Fibroblast of peridontal ligament (primary cell): ENCODE results near the gene IL11RA.
A peak's percentile ranks its signal among the peaks of the same experiment; 100 is the strongest.
"Not testable (repeated sequence)": the region's sequence is repeated elsewhere in the genome, so short reads cannot be mapped to it uniquely, and the experiment has no call there.

Source experiments
- DNase-seq: peaks from one replicate; pipeline ENCODE4 v3.0.0-alpha.2; 2010; ENCODE audit errors: extremely low read depth

IL11RA gene

DNA sequence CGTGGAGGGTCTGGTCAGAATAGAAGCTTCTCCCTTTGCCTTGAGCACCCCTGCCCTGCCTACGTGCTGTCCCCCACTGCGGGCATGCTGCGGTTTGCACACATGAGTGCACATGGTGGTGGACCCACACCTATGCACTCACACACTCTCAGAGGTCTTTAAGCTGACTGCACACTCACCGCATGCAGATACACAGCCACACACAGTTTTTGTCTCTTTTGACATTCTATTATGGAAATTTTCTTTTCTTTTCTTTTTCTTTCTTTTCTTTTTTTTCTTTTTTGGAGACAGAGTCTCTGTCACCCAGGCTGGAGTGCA lies 22.5 kb upstream of the IL11RA start:
- no peak for DNase-seq

DNA sequence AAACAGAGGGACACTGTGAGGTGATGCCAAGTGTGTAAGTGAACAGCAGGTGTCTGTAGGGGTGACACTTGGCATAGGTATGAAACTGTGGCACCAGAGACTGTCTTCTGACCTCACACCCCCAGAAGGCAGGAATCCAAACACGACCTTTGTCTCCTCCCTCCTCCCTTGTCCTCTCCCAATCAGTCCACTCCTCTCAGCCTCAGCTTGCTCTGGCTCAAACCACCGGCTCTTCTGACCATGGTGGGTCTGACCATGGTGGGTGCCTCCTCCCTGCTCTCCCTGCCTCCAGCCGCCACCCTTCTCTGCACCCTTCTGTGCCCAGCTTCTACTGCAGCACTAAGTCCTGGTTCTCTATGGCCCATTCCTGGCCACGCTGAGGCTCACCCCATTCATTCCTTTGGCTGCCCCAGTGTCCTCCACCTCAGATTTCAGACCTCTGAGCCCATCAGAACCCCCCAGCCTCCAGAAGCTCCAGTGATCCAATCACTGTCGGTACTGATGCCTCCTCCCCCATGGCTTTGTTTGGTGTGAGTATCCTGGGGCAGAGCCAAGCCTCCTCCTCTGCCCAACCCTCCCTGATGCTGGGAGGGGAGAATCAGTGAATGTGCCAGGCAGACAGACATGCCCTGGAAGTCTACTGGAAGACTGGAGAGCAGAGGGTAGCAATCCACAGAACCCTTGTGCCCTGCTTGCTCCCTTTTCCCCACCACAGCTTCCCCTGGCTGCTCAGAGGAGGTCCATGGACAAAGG lies 21.4 kb upstream of the IL11RA start:
- no peak for DNase-seq

DNA sequence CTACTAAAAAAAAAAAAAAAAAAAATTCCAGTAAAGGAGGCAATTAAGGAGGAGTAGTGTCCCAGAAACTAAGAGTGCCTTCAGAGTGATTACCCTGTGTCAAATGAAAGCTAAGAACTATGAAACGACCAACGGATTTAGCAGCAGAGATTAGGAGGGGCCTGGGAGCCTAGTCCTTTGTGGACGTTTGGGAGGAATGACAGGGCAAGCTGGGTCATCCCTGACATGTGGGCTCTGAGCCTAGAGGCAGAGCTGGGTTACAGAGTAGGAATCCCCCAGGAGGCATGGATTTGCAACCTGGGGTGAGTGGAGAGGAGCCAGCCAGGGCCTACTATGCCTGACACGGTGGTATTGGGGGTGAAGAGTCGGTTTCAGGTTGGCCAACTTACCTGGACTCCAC lies 18.8 kb upstream of the IL11RA start:
- no peak for DNase-seq

DNA sequence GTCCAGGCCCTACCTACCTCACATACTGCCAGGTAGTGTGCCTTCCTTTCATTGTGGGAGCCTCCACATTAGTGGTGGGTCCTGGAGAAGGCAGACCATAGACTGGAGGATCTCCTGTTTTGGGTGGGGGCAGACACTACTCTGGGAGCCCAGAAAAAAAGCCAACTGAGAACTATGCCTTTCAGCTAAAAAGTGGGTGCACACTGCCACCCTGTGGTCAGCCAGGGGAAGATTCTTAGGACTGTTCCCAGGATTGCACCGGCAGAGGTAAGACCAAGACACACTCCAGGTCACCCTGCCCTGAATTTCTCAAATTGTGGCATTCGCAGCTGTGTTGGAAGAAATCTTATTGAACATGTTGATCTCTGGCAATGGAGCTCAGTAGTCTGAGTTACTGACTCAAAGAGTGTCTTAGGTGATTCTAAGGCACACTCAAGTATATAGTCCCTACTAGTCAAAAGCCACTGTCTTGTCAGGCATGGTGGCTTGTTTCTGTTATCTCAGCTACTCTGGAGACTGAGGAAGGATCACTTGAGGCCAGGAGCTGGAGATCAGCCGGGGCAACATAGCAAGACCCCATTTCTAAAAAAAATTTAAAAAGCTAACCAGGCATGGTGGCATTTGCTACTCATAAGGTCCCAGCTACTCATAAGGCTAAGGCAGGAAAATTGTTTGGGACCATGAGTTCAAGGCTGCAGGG lies 18.0 kb upstream of the IL11RA start:
- DNase-seq = peak; percentile 64

DNA sequence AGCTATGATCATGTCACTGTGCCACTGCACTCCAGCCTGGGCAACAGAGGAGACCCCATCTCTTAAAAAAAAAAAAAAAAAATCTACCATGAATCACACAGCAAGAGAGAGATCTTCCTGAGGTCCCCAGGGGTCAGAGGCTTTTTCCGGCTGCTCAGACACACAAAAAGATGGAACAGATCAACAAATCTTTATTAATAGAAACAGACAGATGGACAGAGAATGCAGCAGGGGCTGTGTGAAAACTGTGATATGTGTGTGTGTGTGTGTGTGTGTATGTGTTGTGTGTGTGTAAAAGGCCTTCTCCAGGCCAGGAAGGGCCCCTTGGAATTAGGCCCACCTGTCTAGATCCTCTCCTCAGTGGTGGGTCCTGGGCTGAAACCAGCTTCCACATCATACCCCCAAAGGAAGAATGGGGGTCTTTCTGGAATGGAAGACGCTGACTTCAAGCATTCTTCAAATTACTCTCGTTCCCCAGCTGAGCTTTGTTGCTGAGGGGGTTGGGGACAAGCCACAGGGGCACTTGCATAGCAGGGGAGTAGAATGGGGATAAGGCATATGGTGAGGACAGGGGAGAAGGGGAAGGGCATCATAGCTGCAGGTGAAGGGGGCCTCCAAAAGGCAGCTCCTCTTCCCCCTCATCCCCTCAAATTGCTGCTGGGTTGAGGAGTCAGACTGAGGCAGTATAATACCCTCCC lies 17.3 kb upstream of the IL11RA start:
- DNase-seq = no peak

DNA sequence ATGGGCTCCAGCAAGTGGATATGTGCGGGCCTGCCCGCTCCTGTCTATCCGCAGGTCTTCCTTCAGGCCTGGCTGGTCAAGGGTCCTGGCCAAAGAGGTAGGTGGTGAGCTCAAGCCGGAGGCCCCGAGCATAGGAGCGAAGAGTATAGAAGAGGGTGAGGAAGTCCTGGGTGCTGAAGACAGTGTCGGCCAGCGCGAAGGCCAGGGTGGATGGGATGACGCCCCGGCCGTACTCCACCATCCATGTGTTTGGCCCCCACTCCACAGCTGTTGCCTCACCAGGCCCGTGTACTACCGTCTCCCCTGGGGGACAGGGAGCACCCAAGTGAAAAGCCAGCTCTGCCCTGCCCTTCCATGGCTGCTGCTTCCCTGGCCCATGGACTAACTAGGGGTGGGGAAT lies 16.4 kb upstream of the IL11RA start:
- no peak for DNase-seq

DNA sequence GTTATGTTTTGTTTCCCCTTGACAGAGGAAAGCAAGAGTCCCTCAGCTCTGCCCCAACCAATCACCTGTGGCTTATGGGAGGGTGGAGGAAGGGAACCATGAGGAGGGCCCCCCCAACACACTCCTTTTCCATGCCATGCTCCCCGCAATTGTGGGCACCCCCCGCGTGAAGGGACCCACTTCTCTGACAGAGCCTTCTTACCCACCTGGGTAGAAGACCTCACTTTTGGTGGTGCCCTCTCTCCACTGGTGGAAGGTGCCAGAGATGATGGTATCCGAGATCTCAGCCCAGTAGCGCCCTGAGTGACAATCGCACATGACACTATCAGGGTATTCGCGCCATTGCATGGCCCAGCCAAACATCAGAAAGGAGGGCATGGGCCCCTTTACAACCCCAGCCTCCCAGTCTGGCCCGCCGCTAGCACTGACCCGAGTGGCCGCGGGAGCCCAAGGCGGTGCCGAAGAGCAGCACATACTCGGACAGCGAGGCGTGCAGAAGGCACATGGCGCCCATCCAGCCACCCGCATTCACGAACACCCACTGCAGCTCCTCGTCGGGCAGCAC lies 15.1 kb upstream of the IL11RA start:
- DNase-seq = no peak

DNA sequence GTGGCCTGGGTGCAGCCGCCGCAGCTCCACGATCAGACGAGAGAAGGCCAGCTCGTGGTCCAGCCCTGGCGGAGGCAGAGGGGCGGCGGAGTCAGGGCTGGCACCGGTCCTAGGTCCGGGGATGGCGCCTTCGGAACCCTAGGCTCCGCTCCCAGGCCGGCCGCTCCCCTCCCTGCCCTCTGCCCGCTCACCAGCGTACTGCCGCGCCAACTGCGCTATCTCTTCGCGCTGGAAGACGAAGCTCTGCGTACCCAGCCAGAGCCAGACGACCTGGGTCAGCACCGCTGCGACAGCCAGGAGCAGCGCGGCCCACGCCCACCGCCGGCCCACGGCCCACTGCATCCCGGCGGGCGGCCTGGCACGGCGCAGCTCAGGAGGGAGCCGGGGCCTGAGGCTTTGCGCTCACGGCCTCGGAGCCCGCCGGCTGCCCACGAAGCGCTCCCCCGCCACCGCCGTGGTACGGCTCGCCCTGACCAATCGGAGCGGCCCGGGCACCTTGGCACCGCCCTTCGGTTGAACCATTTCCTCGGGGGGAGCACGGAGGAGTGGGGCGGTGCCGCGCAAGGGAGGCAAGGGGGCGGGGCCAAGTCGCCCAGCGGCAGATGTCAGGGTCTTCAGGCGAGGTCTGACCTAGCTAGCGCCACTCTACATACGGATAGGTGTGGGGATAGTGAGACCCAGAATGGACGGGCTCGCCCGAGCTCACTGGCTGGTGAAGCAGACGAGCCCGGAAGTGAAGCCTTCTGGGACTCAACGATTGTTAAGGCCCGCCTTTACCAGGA lies 14.4 kb upstream of the IL11RA start, which contains the start of gene SIGMAR1:
SIGMAR1 (minus strand) TSS at position 432 of the 782 bp plus-strand sequence; CDS start at position 342, 90 bp downstream.
- peak; percentile 85 for DNase-seq

DNA sequence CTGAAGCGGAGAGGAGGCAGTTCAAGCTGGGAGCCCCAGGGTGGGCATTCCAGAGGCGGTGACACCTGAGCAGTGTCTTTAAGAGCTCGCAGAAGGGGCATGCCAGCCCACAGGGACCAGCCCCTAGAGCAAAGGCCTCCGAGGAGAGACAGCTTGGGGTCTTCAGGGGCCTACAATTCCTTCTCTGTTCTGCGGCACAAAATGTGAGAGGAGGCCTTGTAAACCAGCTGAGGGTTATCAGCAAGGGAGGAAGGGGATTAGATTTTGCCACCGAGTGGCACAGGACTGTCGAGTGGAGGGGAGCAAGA lies 13.9 kb upstream of the IL11RA start:
- DNase-seq = peak; percentile 25

DNA sequence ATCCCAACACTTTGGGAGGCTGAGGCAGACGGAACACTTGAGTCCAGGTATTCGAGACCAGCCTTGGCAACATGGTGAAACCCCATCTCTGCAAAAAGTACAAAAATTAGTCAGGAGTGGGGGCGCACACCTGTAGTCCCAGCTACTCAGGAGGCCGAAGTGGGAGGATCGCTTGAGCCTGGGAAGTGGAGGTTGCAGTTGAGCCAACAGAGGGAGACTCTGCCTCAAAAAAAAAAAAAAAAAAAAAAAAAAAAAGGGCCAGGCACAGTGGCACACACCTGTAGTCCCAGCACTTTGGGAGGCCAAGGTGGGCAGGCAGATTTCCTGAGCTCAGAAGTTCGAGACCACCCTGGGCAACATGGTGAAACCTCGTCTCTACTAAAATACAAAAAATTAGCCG lies 12.7 kb upstream of the IL11RA start:
- not testable (repeated sequence) for DNase-seq

DNA sequence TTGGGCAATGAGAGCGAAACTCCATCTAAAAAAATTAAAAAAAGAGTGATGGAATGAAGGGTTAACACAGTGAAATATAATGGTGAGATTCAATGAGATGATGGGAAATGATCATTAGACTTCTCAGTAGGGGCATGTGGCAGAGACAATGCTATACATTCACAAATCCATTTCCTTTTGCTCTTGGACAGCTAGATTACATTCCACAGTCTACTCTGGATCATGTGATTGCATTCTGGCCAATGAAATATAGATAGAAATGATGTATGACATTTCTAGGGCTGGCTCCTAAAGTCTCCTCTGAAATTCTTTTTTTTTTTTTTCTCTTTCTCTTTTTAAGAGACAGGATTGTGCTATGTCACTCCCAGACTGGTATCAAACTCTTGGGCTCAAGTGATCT lies 9.3 kb upstream of the IL11RA start:
- DNase-seq = no peak

DNA sequence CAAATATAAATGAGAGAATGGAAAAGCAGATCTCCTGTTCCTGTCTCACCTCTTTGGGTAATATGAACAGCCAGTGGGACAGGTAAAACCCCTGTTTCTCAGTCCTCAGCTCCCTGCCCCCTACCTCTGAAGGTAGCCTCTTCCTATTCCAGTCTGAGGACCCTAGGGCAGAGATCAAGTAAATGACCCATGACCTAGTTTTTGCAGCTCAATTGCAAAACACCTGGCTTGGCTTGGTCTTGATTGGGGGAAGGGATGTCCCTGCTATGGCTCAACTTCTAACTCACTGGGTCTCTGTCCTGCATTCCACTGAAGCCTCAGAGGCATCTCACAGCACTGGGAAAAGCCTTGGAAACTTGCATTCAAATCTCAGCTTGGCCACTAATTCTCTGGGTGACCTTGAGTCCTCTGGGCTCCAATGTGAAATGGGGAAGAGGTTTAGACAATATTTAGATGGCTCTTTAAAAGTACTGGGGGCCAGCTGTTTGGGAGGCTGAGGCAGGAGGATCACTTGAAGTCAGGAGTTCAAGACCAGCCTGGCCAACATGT lies 7.1 kb upstream of the IL11RA start:
- DNase-seq = no peak

DNA sequence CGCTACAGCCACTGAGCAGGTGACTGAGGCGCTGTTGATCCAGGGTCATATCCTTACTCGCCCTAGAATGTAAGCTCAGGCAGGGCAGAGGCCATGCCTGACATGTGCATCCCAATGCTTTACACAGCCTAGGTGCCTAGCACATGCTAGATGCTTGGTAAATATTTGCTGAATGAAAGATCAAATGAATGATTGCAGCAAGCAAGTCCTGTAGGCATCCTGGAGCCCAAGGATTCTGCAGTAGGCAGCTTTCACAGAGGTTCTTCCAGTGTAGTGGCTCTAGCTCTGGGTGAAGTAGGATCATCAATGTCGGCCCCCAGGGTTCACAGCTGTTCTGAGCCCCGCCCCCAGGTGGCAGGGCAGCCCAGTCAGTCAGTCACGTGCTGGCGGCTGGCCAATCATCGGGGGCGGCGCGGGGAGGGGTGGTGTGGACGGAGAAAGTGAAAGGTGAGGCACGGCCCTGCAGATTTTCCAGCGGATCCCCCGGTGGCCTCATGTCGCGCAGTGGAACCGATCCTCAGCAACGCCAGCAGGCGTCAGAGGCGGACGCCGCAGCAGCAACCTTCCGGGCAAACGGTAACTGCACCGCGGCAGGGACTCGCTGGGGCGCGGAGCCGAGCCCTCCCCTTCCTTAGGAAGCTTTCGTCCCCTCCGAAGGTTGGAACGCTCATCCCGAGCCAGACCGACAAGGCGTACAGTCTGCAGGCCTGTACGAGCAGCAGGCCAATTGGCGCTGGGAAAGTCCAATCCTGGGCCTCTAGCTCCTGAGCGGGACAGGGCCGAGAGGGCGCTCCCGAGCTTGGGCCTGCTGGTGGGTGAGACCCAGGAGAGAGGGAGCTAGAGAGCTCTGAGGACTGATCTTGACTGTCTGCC lies 5.5 kb upstream of the IL11RA start, which contains the start of gene GALT:
GALT (plus strand) TSS at position 465 of the 873 bp plus-strand sequence; CDS start at position 495, 30 bp downstream.
- peak; percentile 75 for DNase-seq

DNA sequence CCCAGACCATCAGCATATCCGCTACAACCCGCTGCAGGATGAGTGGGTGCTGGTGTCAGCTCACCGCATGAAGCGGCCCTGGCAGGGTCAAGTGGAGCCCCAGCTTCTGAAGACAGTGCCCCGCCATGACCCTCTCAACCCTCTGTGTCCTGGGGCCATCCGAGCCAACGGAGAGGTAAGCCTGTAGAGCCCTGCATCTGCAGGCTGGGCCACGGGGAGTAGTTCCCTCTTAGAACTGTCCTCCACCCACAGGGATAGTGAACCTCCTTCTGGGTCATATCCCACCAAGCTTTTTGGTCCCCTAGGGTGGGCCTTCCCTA lies 4.9 kb upstream of the IL11RA start:
- DNase-seq = no peak

DNA sequence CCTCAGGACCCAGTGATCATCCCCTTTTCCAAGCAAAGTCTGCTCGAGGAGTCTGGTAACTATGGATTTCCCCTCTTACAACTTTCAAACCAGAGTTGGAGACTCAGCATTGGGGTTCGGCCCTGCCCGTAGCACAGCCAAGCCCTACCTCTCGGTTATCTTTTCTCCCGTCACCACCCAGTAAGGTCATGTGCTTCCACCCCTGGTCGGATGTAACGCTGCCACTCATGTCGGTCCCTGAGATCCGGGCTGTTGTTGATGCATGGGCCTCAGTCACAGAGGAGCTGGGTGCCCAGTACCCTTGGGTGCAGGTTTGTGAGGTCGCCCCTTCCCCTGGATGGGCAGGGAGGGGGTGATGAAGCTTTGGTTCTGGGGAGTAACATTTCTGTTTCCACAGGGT lies 4.3 kb upstream of the IL11RA start:
- no peak for DNase-seq

DNA sequence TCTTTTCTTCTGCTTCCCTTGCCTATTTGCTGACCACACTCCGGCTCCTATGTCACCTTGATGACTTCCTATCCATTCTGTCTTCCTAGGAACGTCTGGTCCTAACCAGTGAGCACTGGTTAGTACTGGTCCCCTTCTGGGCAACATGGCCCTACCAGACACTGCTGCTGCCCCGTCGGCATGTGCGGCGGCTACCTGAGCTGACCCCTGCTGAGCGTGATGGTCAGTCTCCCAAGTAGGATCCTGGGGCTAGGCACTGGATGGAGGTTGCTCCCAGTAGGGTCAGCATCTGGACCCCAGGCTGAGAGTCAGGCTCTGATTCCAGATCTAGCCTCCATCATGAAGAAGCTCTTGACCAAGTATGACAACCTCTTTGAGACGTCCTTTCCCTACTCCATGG lies 3.3 kb upstream of the IL11RA start:
- DNase-seq = no peak

DNA sequence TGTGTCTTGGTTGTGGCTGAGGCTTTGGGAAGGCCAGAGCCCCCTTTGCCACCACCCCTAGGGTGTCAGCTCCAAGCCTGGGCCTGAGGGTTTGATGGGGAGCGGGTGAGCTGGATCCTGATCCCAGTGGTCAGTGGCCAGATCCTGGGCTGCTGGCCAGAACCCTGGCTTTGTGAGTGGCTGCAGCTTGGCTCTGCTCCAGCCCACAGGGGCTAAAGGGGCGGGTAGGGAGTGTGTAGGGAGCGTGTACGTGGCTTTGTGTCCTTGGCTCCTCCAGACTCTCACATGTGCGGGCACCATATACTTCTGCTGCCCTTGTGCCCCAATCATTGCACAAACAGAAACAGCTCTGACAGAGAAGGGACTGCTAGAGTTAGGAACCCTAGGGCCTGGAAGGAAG lies 1.2 kb upstream of the IL11RA start:
- no peak for DNase-seq

DNA sequence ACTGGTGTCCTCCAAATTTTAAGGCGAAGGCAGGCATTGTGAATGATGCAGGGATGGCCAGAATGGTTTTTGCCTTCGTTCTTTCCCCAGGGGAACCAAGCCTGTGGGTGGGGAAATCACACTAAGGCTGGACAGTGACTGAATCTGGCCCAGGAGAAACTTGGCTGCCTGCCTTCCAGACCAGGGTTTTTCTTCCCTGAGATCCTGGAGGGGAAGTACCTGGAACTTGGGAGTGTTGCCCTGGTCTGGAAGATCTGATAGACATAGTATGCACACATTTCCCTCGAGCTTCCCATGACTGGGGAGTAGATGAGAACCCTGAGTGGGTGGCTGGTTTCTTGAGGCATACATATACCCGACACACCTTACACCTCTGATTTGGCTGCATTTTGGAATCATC lies 664 bp upstream of the IL11RA start:
- DNase-seq = no peak

DNA sequence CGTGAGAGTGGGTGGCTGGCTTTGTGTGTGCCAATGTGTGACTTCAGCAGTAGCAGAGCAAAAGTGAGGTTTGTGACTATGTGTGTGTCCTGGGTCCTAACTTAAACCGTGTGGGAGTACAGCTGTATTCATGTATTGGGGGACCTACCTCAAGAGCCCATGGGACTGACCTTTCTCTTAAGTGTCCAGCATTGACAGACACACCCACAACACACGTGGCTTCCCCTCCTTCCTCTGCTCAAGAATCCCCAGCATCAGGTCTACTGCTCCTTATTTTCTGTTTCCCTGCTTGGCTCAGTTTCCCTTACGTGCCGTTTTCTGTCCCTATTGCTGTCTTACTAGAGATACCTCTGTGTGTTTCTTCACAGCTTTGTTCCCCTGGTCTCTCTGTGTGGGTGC lies 616 bp downstream of the IL11RA start:
- peak; percentile 24 for DNase-seq

DNA sequence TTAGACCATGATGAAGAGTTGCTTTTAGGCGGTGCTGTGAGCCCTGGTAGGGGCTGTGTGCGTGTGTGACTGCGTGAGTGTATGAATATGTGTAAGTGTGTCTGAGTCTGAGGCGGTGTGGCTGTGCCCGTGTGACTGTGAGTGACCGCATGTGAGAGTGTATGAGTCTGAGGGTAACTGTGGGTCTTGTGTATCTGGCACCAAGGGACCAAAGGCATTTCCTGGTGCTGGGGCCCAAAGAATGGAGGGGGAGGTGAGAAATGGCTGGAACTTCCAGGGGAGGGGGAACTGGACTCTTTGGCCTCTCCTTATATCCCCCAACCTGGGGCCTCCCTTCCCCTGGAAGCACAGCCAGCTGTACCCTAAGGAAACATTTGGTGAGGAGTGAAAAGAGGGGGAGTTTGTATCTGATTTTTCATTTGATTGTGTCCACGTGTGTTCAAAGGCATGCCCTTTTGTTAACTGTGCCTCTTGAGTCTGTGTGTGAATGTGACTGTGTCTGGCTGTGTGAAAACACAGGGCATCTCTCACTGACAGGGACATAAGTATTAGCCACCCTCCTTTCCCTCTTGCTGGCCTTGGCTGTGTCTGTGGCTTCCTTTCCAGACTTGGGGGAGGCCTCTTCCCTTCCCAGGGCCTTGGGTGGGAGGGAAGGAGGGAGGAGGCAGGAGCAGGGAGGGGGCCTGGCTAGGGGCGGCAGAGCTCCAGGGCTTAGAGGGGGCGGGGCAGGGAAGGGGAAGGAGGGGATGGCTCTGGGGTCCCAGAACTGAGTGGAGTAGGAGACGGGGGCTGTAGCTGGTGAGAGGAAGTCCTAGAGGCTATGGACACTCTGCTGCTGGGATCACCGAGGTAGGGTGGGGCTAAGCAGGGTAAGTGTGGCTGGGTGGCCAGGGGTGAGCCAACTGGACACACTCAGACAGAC lies 1.4 kb downstream of the IL11RA start:
- DNase-seq = peak; percentile 32
